GM03348 (cell line): Measurements from ENCODE around the gene SH3D21.

ENCODE experiments used
- DNase-seq: peaks from one replicate; pipeline ENCODE4 v3.0.0; 2012; ENCODE audit warnings: low spot score

Gene SH3D21

GRCh38 chr1:36329817-36330216, 23.6 kb downstream of the SH3D21 start:
- DNase-seq: no peak

GRCh38 chr1:36330940-36331339, 24.8 kb downstream of the SH3D21 start:
- DNase-seq: no peak

GRCh38 chr1:36337830-36338229, 31.7 kb downstream of the SH3D21 start:
- DNase-seq: no peak

GRCh38 chr1:36339215-36339614, 33.0 kb downstream of the SH3D21 start:
- no peak for DNase-seq

GRCh38 chr1:36339615-36340014, 33.4 kb downstream of the SH3D21 start:
- no peak for DNase-seq

GRCh38 chr1:36341626-36342320, 35.6 kb downstream of the SH3D21 start:
- DNase-seq: no peak

GRCh38 chr1:36342426-36343185, 36.4 kb downstream of the SH3D21 start:
- peak; percentile 80 for DNase-seq

- DNase-seq: no peak
These were observed 37.7 kb downstream of the SH3D21 start for GRCh38 chr1:36343651-36344394.

GRCh38 chr1:36344395-36344680, 38.2 kb downstream of the SH3D21 start:
- no peak for DNase-seq

- no peak for DNase-seq
These were observed 39.2 kb downstream of the SH3D21 start for GRCh38 chr1:36345353-36345752.

GRCh38 chr1:36346741-36347370, 40.7 kb downstream of the SH3D21 start:
- no peak for DNase-seq

GRCh38 chr1:36349241-36349671, 43.1 kb downstream of the SH3D21 start:
- peak; percentile 29 for DNase-seq

- DNase-seq: peak; percentile 39
These were observed 43.7 kb downstream of the SH3D21 start for GRCh38 chr1:36349839-36350238.

GRCh38 chr1:36350659-36351226, 44.6 kb downstream of the SH3D21 start:
- DNase-seq: peak; percentile 90

GRCh38 chr1:36351227-36351977, 45.2 kb downstream of the SH3D21 start:
- DNase-seq: peak; percentile 87

- DNase-seq: peak; percentile 48
These were observed 46.1 kb downstream of the SH3D21 start for GRCh38 chr1:36352125-36352909.

- peak; percentile 78 for DNase-seq
These were observed 47.0 kb downstream of the SH3D21 start for GRCh38 chr1:36352910-36353878.

- no peak for DNase-seq
These were observed 48.3 kb downstream of the SH3D21 start for GRCh38 chr1:36354486-36354885.

GRCh38 chr1:36355811-36356210, 49.6 kb downstream of the SH3D21 start:
- no peak for DNase-seq
